Caco-2 (cell line): Measurements from ENCODE around the gene LARP7. TPM values are rescaled to one million over a fixed set of nuclear protein-coding genes. Genes with fewer than 3 reads are reported as not detected.
"Not testable (repeated sequence)": the region's sequence is repeated elsewhere in the genome, so short reads cannot be mapped to it uniquely, and the experiment has no call there.

Experiments
- BruUV-seq: library from RNA; stranded (reverse); fragments of 400-500 nt; replicated peaks from 2 replicates; lab custom pipeline; 2021; lab: Mats Ljungman, UMichigan
- CTCF ChIA-PET: fragments of 300-600 bp; sonication (Branson Sonifier 250); formaldehyde crosslinking; loops from one replicate; lab custom pipeline; 2022; ENCODE audit warnings: antibody characterized with exemption; lab: Charles Lee
- POLR2A ChIA-PET: fragments of 300-600 bp; sonication (Branson Sonifier 250); formaldehyde crosslinking; loops from one replicate; lab custom pipeline; 2022; ENCODE audit warnings: antibody characterized with exemption; lab: Charles Lee
- DNase-seq, 2 experiments: peaks; one replicate each; pipeline versions ENCODE4 v3.0.0 to v3.0.0-alpha.2; 2020 to 2022
- H3K27me3 ChIP-seq: replicated peaks from 2 replicates; pipeline ENCODE4 v1.6.0; 2011; ENCODE audit warnings: low read length; ENCODE audit not compliant: control insufficient read depth, insufficient read depth
- H3K36me3 ChIP-seq: 2 replicates; pipeline ENCODE4 v1.5.1; 2011; ENCODE audit warnings: low read length; ENCODE audit not compliant: control insufficient read depth, insufficient read depth
- H3K4me1 ChIP-seq: fragments of 250-450 bp; sonication (Bioruptor Pico); 2 replicates; pipeline ENCODE4 v1.5.1; 2020; ENCODE audit warnings: mild to moderate bottlenecking
- H3K4me3 ChIP-seq: 2 replicates; pipeline ENCODE4 v1.5.1; 2011; ENCODE audit warnings: low read depth, mild to moderate bottlenecking, control low read depth, low read length
- H3K9me3 ChIP-seq: fragments of 250-450 bp; sonication (Bioruptor Pico); 2 replicates; pipeline ENCODE4 v1.5.1; 2020; ENCODE audit warnings: mild to moderate bottlenecking, moderate library complexity
- H3K27ac Mint-ChIP-seq: one replicate; pipeline ENCODE4 v1.8.0; 2022; ENCODE audit warnings: mixed read lengths; ENCODE audit not compliant: unreplicated experiment
- H3K27me3 Mint-ChIP-seq: one replicate; pipeline ENCODE4 v1.8.0; 2022; ENCODE audit warnings: mixed read lengths; ENCODE audit not compliant: insufficient read depth, unreplicated experiment
- H3K36me3 Mint-ChIP-seq: one replicate; pipeline ENCODE4 v1.8.0; 2022; ENCODE audit warnings: mild to moderate bottlenecking, mixed read lengths; ENCODE audit not compliant: insufficient read depth, unreplicated experiment
- H3K4me1 Mint-ChIP-seq: one replicate; pipeline ENCODE4 v1.8.0; 2022; ENCODE audit warnings: low read depth, mixed read lengths; ENCODE audit not compliant: unreplicated experiment
- H3K4me3 Mint-ChIP-seq: one replicate; pipeline ENCODE4 v1.8.0; 2022; ENCODE audit warnings: mild to moderate bottlenecking, moderate library complexity, mixed read lengths; ENCODE audit not compliant: unreplicated experiment
- H3K9me3 Mint-ChIP-seq: one replicate; pipeline ENCODE4 v1.8.0; 2022; ENCODE audit warnings: mixed read lengths; ENCODE audit not compliant: unreplicated experiment
- CTCF ChIP-seq, 2 experiments: fragments of 200-600 bp in 1 of 2; IDR thresholded peaks; 1 replicate in 1 of 2; 2 replicates in 1 of 2; pipeline versions ENCODE4 v1.5.1 to v1.8.0; 2011 to 2022; ENCODE audit warnings: antibody characterized with exemption in 1 of 2, control low read depth in 1 of 2, inconsistent platforms in 1 of 2, low read depth in 1 of 2, low read length in 1 of 2, mild to moderate bottlenecking in 1 of 2, moderate library complexity in 1 of 2; ENCODE audit not compliant: insufficient read depth in 1 of 2, severe bottlenecking in 1 of 2, unreplicated experiment in 1 of 2
- intact Hi-C: fragments of 100-400 bp; cut with micrococcal nuclease; formaldehyde crosslinking; loops from one replicate; pipeline ENCODE4 v1.10.0; 2022; ENCODE audit not compliant: unreplicated experiment
- total RNA-seq: library from RNA; stranded (reverse); gene quantifications from 2 replicates; pipeline ENCODE4 v1.2.3, GENCODE V29; 2022

Gene LARP7
- total RNA-seq, 1 experiment from 2014 or later: 38.0 TPM

- intact Hi-C loops: no loop called here
- no peak for TF ChIP-seq CTCF (IDR thresholded peaks at IDR 0.05; ENCODE audit: insufficient read depth in 1 of 2, low read depth in 1 of 2, low read length in 1 of 2, severe bottlenecking in 1 of 2, unreplicated experiment in 1 of 2)
- BruUV-seq: no TSS peak
- Mint-ChIP-seq H3K4me3 (no peak overlapping the region), H3K27ac (no peak overlapping the region), H3K4me1 (peaks cover 1% of the 10 kb centered on the region), H3K27me3 (no peaks in the 10 kb centered on the region), H3K36me3 (peaks cover 19% of the 10 kb centered on the region), H3K9me3 (no peaks in the 10 kb centered on the region)
- no peaks in the 10 kb centered on the region for H3K9me3 ChIP-seq
- ChIA-PET CTCF (no interaction called here), POLR2A (no interaction called here)
- no peak overlapping the region for H3K4me3 ChIP-seq
- DNase-seq: no peak
- no peaks in the 10 kb centered on the region for H3K36me3 ChIP-seq
- no peaks in the 10 kb centered on the region for H3K4me1 ChIP-seq
- no peaks in the 10 kb centered on the region for H3K27me3 ChIP-seq
Measured at GRCh38 chr4:112652216-112652615, 15.3 kb downstream of the LARP7 start.

- Histone ChIP-seq H3K4me3 (no peak overlapping the region), H3K4me1 (no peaks in the 10 kb centered on the region), H3K36me3 (no peaks in the 10 kb centered on the region), H3K9me3 (no peaks in the 10 kb centered on the region), H3K27me3 (no peaks in the 10 kb centered on the region)
- Mint-ChIP-seq H3K9me3 (no peaks in the 10 kb centered on the region), H3K27ac (no peak overlapping the region), H3K4me1 (no peaks in the 10 kb centered on the region), H3K27me3 (no peaks in the 10 kb centered on the region), H3K4me3 (no peak overlapping the region), H3K36me3 (peaks cover 12% of the 10 kb centered on the region)
- BruUV-seq: no TSS peak
- TF ChIP-seq CTCF (IDR thresholded peaks at IDR 0.05; ENCODE audit: insufficient read depth in 1 of 2, low read depth in 1 of 2, low read length in 1 of 2, severe bottlenecking in 1 of 2, unreplicated experiment in 1 of 2): no peak
- POLR2A ChIA-PET: no interaction called here
- CTCF ChIA-PET: no interaction called here
- intact Hi-C loops: no loop called here
- no peak for DNase-seq
Measured at GRCh38 chr4:112655270-112655669, 18.3 kb downstream of the LARP7 start.

GRCh38 chr4:112656115-112656514, 19.2 kb downstream of the LARP7 start:
- CTCF ChIA-PET: not testable (repeated sequence)

GRCh38 chr4:112664611-112665010, 27.7 kb downstream of the LARP7 start:
- CTCF ChIA-PET: no interaction called here
- TF ChIP-seq CTCF (IDR thresholded peaks at IDR 0.05; ENCODE audit: insufficient read depth in 1 of 2, low read depth in 1 of 2, low read length in 1 of 2, severe bottlenecking in 1 of 2, unreplicated experiment in 1 of 2): no peak
- no peaks in the 10 kb centered on the region for H3K9me3 ChIP-seq
- H3K27ac Mint-ChIP-seq: no peak overlapping the region
- H3K27me3 Mint-ChIP-seq: no peaks in the 10 kb centered on the region
- no peak for DNase-seq
- no peaks in the 10 kb centered on the region for H3K36me3 Mint-ChIP-seq
- H3K27me3 ChIP-seq: no peaks in the 10 kb centered on the region
- intact Hi-C loops: no loop called here
- no peaks in the 10 kb centered on the region for H3K4me1 ChIP-seq
- no peak overlapping the region for H3K4me3 Mint-ChIP-seq
- no peaks in the 10 kb centered on the region for H3K36me3 ChIP-seq
- H3K9me3 Mint-ChIP-seq: no peaks in the 10 kb centered on the region
- BruUV-seq: no TSS peak
- no peaks in the 10 kb centered on the region for H3K4me1 Mint-ChIP-seq
- POLR2A ChIA-PET: no interaction called here
- no peak overlapping the region for H3K4me3 ChIP-seq

More at GRCh38 chr4:112656115-112656514, 19.2 kb downstream of the LARP7 start:
- H3K36me3 ChIP-seq, H3K4me1 Mint-ChIP-seq, DNase-seq, H3K4me1 ChIP-seq, BruUV-seq, H3K4me3 ChIP-seq, H3K9me3 ChIP-seq, H3K27me3 Mint-ChIP-seq, POLR2A ChIA-PET, H3K9me3 Mint-ChIP-seq, intact Hi-C loops, H3K27ac Mint-ChIP-seq, H3K4me3 Mint-ChIP-seq, H3K27me3 ChIP-seq: not testable (repeated sequence)
- H3K36me3 Mint-ChIP-seq: peaks cover 12% of the 10 kb centered on the region
